ENCODE data around the gene BPIFB6.

DNA sequence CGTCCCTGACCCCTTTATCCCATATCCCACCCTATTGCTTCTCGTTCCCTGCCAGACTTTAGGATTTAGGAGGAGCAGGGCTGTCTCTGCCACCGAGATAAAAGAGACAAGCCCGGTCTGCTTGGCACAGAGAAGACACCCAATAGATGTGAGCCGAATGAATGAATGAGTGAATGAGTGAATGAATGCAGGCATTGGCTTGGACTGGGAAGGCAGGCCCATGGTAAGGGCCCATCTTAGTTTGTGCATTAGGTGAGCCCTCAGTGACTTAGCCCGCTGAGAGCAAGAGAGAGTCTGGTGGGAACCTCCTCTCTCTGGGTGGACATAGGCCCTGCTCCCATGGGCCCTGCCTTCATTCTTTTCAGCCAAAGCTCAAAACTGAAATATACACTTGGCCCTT is 879 bp upstream of the BPIFB6 start:
- TF ChIP-seq POLR2A (IDR thresholded peaks at IDR 0.05): no peak
- TF ChIP-seq CTCF (IDR thresholded peaks at IDR 0.05): no peak

Measured in esophagus squamous epithelium (tissue), 4 donors.